Measurements from ENCODE around the gene OPCML. TPM values are rescaled to one million over a fixed set of nuclear protein-coding genes. Genes with fewer than 3 reads are reported as not detected.

The OPCML gene
- total RNA-seq, 2 experiments from 2014 or later = not detected

DNA sequence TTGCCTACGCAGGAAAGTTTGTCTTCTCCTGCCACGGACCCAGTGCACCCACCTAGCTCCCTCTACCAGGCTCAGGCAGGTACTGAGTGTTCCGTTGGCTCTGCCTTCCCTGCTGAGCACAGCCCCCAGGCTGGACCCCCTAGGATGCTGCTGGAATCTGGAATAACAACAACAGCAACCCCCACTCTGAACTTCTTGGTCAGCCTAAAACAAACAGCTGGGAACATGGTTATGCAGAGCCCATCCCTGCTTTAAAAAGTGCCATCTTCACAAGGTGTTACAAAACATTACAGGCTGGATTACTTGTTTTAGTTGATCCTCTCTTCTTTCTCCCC is 1.8 kb downstream of the OPCML start:
- DNase-seq = no peak
- Mint-ChIP-seq H3K4me1 (ENCODE audit: low read depth) (no peaks in the 10 kb centered on the region), H3K4me3 (no peak overlapping the region), H3K27me3 (ENCODE audit: low read depth) (peaks cover 42% of the 10 kb centered on the region), H3K27ac (no peak overlapping the region), H3K9me3 (ENCODE audit: insufficient read depth) (no peaks in the 10 kb centered on the region), H3K36me3 (ENCODE audit: low read depth) (no peaks in the 10 kb centered on the region)
- POLR2A ChIA-PET = no interaction called here
- no peak for ATAC-seq
- CTCF ChIA-PET = no interaction called here

DNA sequence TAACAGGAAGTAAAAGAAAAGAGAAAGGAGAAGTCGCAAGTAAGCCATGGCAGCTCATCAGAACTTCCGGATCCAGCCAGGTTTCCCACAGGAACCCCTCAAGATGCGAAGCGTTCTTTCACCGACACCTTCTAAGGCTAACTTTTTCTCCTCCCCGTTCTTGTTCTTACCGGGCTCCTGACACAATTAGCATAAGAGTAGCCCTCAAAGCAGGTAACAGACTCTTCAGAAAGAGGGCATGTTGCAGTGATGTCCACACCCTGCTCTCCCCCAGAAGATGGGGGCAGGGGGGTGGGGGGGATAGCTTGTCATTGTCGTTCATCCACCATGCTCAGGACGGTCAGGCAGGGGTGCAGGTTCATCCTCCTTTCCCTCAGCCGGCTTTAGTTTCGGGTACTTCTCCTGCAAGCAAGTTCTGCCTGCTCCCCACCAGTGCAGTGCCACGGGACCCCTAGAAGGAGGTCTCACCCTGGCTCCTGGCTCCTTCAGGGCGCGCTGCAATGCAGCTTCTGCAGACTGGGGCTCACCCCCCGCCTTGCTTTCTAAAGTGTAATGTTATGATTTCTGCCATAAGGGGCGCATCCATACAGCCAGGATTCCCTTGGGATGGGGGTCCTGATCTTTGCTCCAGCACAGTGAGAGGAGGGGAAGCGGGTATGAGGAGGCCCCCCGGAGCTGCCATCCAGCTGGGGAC is 2.3 kb downstream of the OPCML start:
- no peaks in the 10 kb centered on the region for H3K9me3 Mint-ChIP-seq (ENCODE audit: insufficient read depth)
- ChIA-PET CTCF (no interaction called here), POLR2A (no interaction called here)
- no peak overlapping the region for H3K4me3 Mint-ChIP-seq
- DNase-seq = no peak
- no peak for ATAC-seq
- H3K4me1 Mint-ChIP-seq (ENCODE audit: low read depth) = no peaks in the 10 kb centered on the region
- H3K36me3 Mint-ChIP-seq (ENCODE audit: low read depth) = no peaks in the 10 kb centered on the region
- no peak overlapping the region for H3K27ac Mint-ChIP-seq
- peaks cover 42% of the 10 kb centered on the region for H3K27me3 Mint-ChIP-seq (ENCODE audit: low read depth)

DNA sequence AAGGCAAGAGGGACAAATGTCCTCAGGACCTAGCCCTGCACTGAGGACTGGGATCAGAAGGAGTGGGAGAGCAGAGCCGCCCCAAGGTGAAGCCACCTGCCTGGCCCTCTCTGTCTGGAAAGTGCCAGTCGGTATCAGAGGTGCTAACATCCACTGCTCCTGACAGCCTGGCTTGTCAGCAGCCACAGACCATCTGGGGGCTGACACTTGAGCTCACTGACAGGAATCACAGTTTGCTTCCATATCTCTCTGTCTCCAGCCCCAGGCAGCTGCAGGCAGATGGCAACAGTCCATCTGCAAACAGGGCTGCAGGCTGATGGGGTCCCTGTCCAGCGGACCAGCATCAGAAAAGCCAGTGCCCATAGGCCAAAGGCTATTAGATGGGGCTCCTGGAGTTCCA is 5.5 kb downstream of the OPCML start:
- POLR2A ChIA-PET = no interaction called here
- DNase-seq = no peak
- CTCF ChIA-PET = no interaction called here
- no peak for ATAC-seq
- Mint-ChIP-seq H3K4me3 (no peak overlapping the region), H3K4me1 (ENCODE audit: low read depth) (no peaks in the 10 kb centered on the region), H3K36me3 (ENCODE audit: low read depth) (no peaks in the 10 kb centered on the region), H3K27me3 (ENCODE audit: low read depth) (peaks cover 24% of the 10 kb centered on the region), H3K9me3 (ENCODE audit: insufficient read depth) (no peaks in the 10 kb centered on the region), H3K27ac (no peak overlapping the region)

DNA sequence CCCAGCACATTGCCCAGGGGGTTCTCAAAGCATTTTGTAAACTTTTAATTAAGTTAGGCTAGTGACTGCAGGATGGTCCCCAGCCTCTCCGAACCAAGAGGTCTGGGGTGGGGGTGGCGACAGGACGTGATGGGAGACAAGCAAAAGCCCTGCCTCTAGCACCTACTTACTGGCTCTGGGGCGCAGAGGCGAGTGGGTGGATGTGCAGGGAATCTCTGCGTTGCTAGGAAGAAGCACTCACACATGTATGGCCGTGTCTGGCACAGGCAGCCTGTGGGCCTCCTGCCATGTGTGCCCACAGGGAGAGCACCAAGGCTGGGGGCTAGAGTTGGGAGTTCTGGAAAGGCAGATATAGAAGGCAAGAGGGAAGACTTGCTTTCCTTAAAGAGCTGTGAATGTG is 6.3 kb downstream of the OPCML start:
- POLR2A ChIA-PET = no interaction called here
- H3K36me3 Mint-ChIP-seq (ENCODE audit: low read depth) = no peaks in the 10 kb centered on the region
- no peak overlapping the region for H3K4me3 Mint-ChIP-seq
- no peak overlapping the region for H3K27ac Mint-ChIP-seq
- no peak for DNase-seq
- H3K27me3 Mint-ChIP-seq (ENCODE audit: low read depth) = peaks cover 17% of the 10 kb centered on the region
- CTCF ChIA-PET = no interaction called here
- H3K4me1 Mint-ChIP-seq (ENCODE audit: low read depth) = no peaks in the 10 kb centered on the region
- ATAC-seq = no peak
- no peaks in the 10 kb centered on the region for H3K9me3 Mint-ChIP-seq (ENCODE audit: insufficient read depth)

DNA sequence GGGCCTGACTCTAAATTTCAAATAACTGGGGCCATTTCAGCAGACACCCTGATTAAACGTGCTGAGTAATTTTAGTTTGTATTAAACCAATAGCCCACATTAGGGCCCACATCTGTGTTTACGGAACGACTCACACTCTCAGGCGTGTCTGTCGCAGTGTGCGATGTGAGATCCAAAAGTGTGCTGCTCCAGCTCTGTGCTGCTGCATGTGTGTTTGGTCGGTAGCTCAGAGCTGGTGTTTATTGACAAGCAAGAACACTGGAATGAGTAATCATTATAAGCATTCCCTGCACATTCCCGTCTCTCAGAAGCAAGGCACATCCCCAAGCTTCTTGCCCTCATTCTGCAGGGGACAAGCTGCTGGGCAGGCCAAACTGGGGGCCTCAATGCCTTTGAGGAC is 7.8 kb downstream of the OPCML start:
- Mint-ChIP-seq H3K9me3 (ENCODE audit: insufficient read depth) (no peaks in the 10 kb centered on the region), H3K27ac (no peak overlapping the region), H3K4me1 (ENCODE audit: low read depth) (no peaks in the 10 kb centered on the region), H3K27me3 (ENCODE audit: low read depth) (peaks cover 5% of the 10 kb centered on the region), H3K36me3 (ENCODE audit: low read depth) (no peaks in the 10 kb centered on the region), H3K4me3 (no peak overlapping the region)
- ATAC-seq (no peak), DNase-seq (no peak)
- ChIA-PET POLR2A (no interaction called here), CTCF (no interaction called here)

DNA sequence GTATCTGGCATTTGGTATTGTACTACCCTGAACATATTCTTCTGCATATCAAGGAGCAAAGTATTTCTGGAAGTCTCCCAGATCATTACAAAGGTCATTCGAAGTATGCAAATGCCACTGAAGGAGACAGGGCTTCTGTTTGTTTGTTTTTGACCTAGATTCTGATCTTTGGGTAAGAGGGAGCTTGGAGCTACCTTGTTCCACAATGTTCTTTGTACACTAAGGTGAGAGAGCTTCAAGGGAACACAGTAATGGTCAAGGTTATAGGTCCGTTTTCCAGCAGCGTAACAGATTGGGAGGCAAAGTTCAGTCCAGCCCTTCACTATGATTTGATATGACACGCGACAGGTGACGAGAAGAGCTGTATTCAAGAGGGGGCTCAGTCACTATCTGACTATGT is 10.0 kb downstream of the OPCML start:
- Mint-ChIP-seq H3K36me3 (ENCODE audit: low read depth) (no peaks in the 10 kb centered on the region), H3K9me3 (ENCODE audit: insufficient read depth) (no peaks in the 10 kb centered on the region), H3K27me3 (ENCODE audit: low read depth) (no peaks in the 10 kb centered on the region), H3K4me1 (ENCODE audit: low read depth) (no peaks in the 10 kb centered on the region), H3K4me3 (no peak overlapping the region), H3K27ac (no peak overlapping the region)
- ATAC-seq (no peak), DNase-seq (no peak)
- ChIA-PET POLR2A (no interaction called here), CTCF (no interaction called here)

DNA sequence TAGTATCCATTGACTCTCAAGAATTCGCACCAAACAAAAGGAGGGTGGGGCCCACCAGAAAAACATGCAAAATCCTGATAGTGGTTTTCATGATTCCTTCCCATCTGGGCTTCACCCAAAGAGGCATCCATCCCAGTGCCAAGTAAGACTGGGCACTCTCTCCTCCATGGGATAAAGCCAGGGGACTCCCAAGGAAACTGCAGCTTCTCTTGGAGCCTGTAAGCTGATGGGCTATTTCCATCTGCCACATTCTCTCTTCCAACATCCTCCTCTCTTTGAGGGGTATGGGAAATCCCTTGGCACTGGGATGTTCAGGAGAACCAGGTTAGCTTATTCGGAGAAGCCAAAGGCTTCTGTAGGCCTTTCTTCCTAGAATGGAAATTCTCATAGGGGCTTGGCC is 10.8 kb downstream of the OPCML start:
- CTCF ChIA-PET = no interaction called here
- H3K27ac Mint-ChIP-seq = no peak overlapping the region
- no peaks in the 10 kb centered on the region for H3K9me3 Mint-ChIP-seq (ENCODE audit: insufficient read depth)
- no peak for DNase-seq
- ATAC-seq = no peak
- POLR2A ChIA-PET = no interaction called here
- no peaks in the 10 kb centered on the region for H3K36me3 Mint-ChIP-seq (ENCODE audit: low read depth)
- no peaks in the 10 kb centered on the region for H3K4me1 Mint-ChIP-seq (ENCODE audit: low read depth)
- no peaks in the 10 kb centered on the region for H3K27me3 Mint-ChIP-seq (ENCODE audit: low read depth)
- H3K4me3 Mint-ChIP-seq = no peak overlapping the region

DNA sequence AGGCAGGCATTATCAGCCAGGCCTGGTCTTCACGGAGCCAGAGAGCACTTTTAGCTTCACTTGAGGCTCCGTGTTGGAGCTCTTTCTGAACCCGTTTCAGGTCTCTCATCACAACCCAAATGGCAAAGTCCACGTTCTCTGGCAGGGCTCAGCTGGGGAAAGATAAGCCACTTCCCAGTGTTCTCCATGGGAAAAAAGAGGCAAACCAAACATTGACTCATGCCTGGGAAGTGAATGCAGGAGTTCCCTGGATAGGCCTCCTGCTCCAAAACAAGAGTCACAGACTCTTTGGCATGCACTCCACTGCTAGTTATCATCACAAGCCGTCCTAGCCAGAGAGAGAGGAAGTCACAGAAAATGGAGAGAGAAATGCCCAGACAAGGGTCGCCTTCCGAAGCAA is 11.6 kb downstream of the OPCML start:
- ATAC-seq (no peak), DNase-seq (no peak)
- Mint-ChIP-seq H3K27me3 (ENCODE audit: low read depth) (no peaks in the 10 kb centered on the region), H3K4me3 (no peak overlapping the region), H3K27ac (no peak overlapping the region), H3K36me3 (ENCODE audit: low read depth) (no peaks in the 10 kb centered on the region), H3K9me3 (ENCODE audit: insufficient read depth) (no peaks in the 10 kb centered on the region), H3K4me1 (ENCODE audit: low read depth) (no peaks in the 10 kb centered on the region)
- ChIA-PET POLR2A (no interaction called here), CTCF (no interaction called here)

DNA sequence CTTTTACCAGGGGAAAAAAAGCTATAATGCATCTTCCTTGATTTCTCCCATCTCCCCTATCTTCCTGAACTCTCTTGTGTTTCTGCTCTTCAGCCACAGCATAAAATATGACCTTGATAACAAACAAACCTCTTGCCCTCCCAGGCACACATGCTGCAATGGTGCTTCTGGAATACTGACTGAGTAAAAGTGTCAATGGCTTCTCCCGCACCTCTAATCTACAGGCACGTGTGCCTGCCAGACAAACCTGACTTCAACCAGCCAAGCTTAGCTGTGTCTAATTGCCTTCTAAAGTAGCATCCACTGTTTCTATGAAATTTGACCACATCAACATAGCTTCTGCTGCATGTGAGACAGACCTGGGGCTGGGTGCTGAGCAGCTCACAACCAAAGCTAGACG is 12.7 kb downstream of the OPCML start:
- DNase-seq (no peak), ATAC-seq (no peak)
- no peaks in the 10 kb centered on the region for H3K36me3 Mint-ChIP-seq (ENCODE audit: low read depth)
- H3K27ac Mint-ChIP-seq = no peak overlapping the region
- no peaks in the 10 kb centered on the region for H3K9me3 Mint-ChIP-seq (ENCODE audit: insufficient read depth)
- H3K27me3 Mint-ChIP-seq (ENCODE audit: low read depth) = no peaks in the 10 kb centered on the region
- ChIA-PET POLR2A (no interaction called here), CTCF (no interaction called here)
- H3K4me1 Mint-ChIP-seq (ENCODE audit: low read depth) = no peaks in the 10 kb centered on the region
- no peak overlapping the region for H3K4me3 Mint-ChIP-seq

DNA sequence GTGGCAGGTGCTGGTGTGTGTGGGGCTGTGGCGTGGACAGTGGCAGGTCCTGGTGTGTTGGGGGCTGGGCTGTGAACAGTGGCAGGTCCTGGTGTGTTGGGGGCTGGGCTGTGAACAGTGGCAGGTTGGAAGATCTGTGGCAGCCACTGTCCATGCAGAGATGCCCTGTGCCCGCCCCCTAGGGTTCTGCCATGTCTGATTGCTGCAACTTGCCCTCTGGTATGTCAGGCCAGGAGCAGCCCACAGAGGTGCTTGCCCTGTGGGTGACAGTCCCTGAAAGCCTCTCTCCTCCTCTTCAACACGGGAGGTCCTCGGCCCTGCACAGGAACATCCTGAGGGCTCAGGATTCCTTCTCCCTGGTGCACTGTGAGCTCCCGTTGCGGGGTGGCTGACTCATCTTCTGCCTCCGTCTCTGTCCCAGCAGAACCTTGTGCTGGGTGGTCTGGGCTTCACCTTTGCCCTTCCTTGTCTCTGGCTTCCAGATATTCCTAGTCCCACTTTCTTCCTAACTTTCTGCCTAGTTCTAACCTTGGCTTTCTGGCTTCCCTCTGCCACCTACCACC is 13.5 kb downstream of the OPCML start:
- ChIA-PET CTCF (no interaction called here), POLR2A (no interaction called here)
- ATAC-seq (no peak), DNase-seq (no peak)
- Mint-ChIP-seq H3K27ac (no peak overlapping the region), H3K9me3 (ENCODE audit: insufficient read depth) (no peaks in the 10 kb centered on the region), H3K27me3 (ENCODE audit: low read depth) (no peaks in the 10 kb centered on the region), H3K4me3 (no peak overlapping the region), H3K4me1 (ENCODE audit: low read depth) (no peaks in the 10 kb centered on the region), H3K36me3 (ENCODE audit: low read depth) (no peaks in the 10 kb centered on the region)

DNA sequence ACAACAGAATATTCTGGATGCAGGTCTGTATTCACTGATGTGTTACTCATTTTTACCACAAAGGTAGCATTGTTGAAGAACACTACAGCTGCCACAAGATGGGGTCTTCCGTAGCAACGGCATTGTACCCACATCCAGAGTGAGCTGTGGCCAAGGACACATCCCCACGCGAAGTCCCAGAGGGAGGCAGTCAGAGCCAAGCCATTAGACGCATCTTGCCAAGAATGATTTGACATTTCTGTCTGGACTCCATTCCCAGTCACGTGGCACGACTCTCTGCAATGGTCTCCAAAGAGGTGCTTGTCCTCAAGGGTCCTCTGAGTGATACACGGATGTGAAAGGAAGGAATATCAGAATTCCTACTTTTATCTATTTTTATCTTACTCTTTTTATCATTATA is 15.5 kb downstream of the OPCML start:
- H3K4me3 Mint-ChIP-seq = no peak overlapping the region
- H3K4me1 Mint-ChIP-seq (ENCODE audit: low read depth) = no peaks in the 10 kb centered on the region
- DNase-seq (no peak), ATAC-seq (no peak)
- ChIA-PET CTCF (no interaction called here), POLR2A (no interaction called here)
- no peaks in the 10 kb centered on the region for H3K36me3 Mint-ChIP-seq (ENCODE audit: low read depth)
- no peak overlapping the region for H3K27ac Mint-ChIP-seq
- no peaks in the 10 kb centered on the region for H3K9me3 Mint-ChIP-seq (ENCODE audit: insufficient read depth)
- H3K27me3 Mint-ChIP-seq (ENCODE audit: low read depth) = no peaks in the 10 kb centered on the region

DNA sequence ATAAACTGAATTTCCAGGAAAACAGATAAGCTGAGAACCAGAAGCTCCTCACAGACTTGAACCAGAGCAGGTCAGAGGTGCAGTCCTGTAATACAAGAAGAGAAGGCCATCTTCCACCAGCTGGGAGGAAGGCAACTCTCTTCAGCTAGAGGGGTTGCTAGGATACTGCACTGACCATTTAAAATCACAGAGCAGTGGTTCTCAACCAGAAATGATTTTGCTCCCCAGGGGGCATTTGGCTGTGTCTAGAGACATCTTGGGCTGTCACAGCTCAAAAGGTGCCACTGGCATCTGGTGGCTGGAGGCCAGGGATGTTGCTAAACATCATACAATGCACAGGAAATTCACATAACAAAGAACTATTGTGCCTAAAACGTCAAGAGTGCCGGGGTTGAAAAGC is 17.2 kb downstream of the OPCML start:
- POLR2A ChIA-PET = no interaction called here

DNA sequence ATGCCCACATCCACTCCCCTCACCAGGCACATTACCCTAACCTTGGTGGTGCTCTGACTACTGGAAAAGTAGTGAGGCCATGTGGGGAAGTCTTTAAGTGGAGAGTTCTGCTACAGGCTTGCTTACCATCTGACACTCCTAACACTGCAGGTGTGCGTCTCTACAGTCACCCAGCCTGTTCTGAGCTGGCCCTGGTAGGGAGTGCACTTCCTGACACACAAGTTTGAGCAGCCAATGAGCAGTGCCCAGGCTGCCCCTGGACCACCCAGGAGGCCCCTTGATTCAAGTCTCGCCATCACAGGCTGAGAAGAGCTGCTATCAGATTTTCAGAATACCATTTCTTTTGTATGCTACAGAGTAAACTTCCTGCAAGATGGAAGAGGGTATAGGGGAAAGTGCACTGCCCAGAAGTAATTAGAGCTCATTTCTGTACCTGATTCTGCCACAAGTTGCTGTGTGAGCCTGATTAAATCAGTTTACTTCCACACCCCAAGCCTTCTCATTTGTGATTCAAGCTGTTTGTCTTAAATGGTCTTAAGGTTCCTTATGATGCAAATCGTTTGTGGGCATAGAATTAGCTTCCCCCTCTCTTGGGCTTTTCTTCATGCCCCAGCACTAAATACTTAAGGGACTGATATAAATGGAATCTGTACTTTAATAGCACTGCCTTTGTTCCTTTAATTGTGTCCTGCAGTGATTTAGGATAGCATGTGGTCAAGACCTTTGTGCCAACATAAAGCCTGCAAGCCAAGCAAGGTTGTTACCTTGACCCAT is 22.2 kb downstream of the OPCML start:
- H3K27ac Mint-ChIP-seq = no peak overlapping the region
- H3K9me3 Mint-ChIP-seq (ENCODE audit: insufficient read depth) = no peaks in the 10 kb centered on the region
- no peaks in the 10 kb centered on the region for H3K27me3 Mint-ChIP-seq (ENCODE audit: low read depth)
- H3K36me3 Mint-ChIP-seq (ENCODE audit: low read depth) = no peaks in the 10 kb centered on the region
- ChIA-PET CTCF (no interaction called here), POLR2A (no interaction called here)
- ATAC-seq (no peak), DNase-seq (no peak)
- no peak overlapping the region for H3K4me3 Mint-ChIP-seq
- no peaks in the 10 kb centered on the region for H3K4me1 Mint-ChIP-seq (ENCODE audit: low read depth)

More for the DNA sequence above, 17.2 kb downstream of the OPCML start:
- H3K27me3 Mint-ChIP-seq (ENCODE audit: low read depth) = no peaks in the 10 kb centered on the region
- H3K9me3 Mint-ChIP-seq (ENCODE audit: insufficient read depth) = no peaks in the 10 kb centered on the region
- no peaks in the 10 kb centered on the region for H3K4me1 Mint-ChIP-seq (ENCODE audit: low read depth)
- no peak overlapping the region for H3K4me3 Mint-ChIP-seq
- no peak for ATAC-seq
- no peaks in the 10 kb centered on the region for H3K36me3 Mint-ChIP-seq (ENCODE audit: low read depth)
- CTCF ChIA-PET = no interaction called here
- DNase-seq = no peak
- H3K27ac Mint-ChIP-seq = no peak overlapping the region

Data from activated CD8-positive, alpha-beta T cell treated with anti-CD3 and anti-CD28 coated beads, Interleukin-2, amount 10 ng/mL, durations not matched to agents 7 days and 5 days (primary cell).